Activated CD8-positive, alpha-beta memory T cell treated with anti-CD3 and anti-CD28 coated beads for 1 hour (primary cell): ENCODE data around the gene TSEN34.
"Not testable (repeated sequence)": the region's sequence is repeated elsewhere in the genome, so short reads cannot be mapped to it uniquely, and the experiment has no call there.

Source experiments
- DNase-seq, 2 donors: peaks; one replicate each; pipeline ENCODE4 v3.0.0-alpha.2; 2020; ENCODE audit warnings: low read depth in 1 of 2; ENCODE audit errors: extremely low read depth in 1 of 2

Gene TSEN34

GRCh38 chr19:54160182-54160811, 30.8 kb upstream of the TSEN34 start:
- DNase-seq = no peak

- no peak for DNase-seq
These were observed 30.3 kb upstream of the TSEN34 start for GRCh38 chr19:54160854-54161253.

DNA sequence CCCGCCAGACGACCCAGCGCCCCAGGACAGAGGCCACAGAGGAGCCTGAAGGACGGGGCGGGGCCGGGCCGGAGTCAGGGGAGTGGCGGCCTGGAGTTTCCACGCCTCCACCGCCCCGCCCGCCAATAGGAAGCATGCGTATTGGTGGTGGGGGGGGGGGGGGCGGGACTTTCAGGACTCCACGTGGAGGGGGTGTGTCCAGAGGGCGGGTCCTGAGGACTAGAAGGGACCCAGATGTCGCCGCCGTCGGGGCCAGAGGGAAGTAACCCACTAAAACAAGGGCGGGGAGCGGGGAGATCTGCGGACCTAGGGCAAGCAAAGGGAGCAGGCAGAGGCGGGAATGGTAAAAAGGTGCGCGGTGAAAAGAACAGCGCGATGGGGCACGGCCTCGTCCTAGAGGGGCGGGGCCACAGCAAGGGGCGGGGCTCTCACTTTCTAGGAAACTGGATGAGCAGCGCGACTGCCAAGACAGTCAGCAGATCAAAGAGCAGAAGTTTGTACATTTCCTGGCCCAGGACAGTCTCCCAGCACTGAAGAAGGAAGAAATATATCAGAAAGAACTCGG, 28.8 kb upstream of the TSEN34 start:
- peak; percentile 46 to 68 for DNase-seq

- no peak for DNase-seq
These were observed 28.2 kb upstream of the TSEN34 start for GRCh38 chr19:54162884-54163283.

DNA sequence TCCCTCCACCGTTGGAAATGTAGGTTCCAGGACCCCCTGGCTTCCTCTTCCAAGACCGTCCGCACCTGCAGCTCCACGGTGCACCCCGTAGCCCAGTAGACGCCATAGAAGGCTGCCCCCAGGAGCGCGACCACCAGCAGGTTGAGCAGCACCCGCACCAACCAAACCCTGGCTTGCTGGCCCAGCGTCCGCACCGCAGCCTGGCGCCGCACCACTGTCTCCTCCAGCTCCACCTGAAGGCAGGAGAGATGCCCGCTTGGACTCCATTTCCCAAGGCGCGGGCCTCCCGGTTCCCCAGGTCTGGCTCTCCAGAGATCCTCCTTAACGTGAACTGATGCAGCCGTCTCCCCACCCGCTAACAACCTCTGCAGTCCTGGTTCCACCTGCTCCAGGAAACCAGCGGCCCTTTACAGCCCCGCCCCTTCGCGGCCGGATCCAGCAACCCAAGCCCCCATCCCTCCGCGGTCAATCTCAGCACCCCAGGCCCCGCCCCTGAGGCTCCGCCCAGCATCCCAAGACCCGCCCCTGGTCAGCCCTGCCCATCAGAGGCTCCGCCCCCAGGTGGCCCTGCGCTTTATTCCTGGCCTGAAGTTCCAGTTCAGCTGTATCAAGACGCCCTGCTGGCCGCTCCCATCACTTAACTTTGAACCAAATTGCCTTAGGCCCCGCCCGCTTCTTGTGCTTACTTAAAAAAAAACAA, 26.6 kb upstream of the TSEN34 start:
- peak in 1 of 2 donors; percentile 31 for DNase-seq

DNA sequence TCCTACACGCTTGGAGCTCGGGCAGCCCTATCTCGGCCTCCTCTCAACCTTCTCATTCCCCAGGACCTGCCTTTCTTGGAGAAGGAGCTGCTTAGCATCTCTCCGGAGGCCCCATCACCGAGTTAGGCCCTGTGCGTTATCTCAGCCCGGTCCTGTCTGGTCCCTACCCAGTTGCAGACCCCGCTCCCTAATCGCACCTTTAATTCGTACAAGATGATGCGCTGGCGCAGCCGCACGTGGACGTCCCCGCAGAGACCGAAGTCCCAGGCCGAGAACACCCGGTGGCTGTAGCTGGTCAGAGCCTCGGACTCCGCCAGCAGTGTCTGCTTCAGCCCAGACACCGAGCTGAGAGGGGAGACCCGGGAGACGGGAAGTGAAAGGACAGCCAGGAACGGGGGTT, 25.9 kb upstream of the TSEN34 start:
- no peak for DNase-seq

DNA sequence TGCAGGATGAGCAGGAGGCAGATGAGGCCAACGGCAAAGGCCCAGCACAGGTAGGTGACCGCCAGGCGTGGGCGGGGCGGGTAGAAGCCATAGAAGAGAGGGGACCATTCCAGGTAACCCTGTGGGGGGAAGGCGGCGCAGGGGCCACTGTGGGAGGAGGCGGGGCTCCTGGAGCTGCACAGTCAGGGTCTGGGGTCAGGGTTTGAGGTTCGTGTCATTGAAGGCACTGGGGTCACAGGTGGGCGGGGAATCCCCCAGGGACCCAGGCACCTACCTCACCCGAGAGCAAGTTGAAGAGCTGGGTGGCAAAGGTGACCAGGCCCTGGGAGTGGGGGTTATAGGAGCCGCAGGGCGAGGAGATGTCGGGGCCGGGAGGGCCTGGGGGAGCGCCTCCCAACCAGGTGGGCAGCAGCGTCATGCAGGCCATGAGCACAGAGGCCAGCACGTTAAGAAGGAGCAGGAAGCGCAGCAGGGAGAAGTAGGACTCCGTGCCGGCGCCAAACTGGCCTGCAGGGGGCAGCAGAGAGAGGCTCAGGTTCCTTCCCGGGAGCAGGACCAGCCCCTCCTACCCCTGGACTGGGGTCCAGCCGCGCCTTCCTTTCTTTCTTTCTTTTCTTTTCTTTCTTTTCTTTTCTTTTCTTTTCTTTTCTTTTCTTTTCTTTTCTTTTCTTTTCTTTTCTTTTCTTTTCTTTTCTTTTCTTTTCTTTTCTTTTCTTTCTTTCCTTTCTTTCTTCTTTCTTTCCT, 22.8 kb upstream of the TSEN34 start:
- DNase-seq = peak; percentile 79 to 89

- no peak for DNase-seq
These were observed 21.9 kb upstream of the TSEN34 start for GRCh38 chr19:54169149-54169740.

GRCh38 chr19:54171736-54172431, 19.2 kb upstream of the TSEN34 start:
- DNase-seq = not testable (repeated sequence)

GRCh38 chr19:54172471-54173358, 18.4 kb upstream of the TSEN34 start, which contains the start of gene TMC4:
TMC4 (minus strand) TSS chr19:54173160; CDS start chr19:54173117, 43 bp downstream.
- no peak for DNase-seq

GRCh38 chr19:54173359-54173699, 17.8 kb upstream of the TSEN34 start:
- no peak for DNase-seq

GRCh38 chr19:54173951-54174834, 16.9 kb upstream of the TSEN34 start:
- DNase-seq = no peak

- DNase-seq = no peak
These were observed 12.4 kb upstream of the TSEN34 start for GRCh38 chr19:54178581-54179261.

DNA sequence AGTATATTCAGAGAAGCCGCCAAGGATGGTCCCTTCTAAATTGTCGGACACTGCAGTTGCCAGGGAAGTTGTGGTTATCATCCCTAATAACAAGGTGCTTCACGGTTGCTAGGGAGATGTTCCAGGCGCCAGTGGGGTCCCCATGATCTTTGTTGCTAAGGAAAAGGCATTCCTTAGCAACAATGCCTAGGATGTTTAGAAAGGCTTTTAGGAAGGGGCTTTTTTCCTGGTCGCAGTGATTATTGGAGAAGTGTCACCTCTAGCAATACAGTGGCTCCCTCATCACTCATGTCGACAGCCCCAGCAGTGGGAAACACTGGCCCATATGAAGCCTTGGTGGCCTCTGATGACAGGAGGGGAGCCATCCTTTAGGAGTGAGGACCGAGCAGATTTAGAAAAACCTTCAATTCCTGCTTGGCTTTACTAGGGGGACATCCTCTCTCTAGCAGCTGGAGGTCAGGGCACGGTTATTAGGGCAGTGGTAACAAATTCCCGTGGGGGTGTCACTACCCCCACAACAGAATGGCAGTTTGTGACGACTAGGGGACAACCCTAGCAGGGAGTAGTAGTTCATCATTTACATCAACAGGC, 11.8 kb upstream of the TSEN34 start:
- no peak for DNase-seq

DNA sequence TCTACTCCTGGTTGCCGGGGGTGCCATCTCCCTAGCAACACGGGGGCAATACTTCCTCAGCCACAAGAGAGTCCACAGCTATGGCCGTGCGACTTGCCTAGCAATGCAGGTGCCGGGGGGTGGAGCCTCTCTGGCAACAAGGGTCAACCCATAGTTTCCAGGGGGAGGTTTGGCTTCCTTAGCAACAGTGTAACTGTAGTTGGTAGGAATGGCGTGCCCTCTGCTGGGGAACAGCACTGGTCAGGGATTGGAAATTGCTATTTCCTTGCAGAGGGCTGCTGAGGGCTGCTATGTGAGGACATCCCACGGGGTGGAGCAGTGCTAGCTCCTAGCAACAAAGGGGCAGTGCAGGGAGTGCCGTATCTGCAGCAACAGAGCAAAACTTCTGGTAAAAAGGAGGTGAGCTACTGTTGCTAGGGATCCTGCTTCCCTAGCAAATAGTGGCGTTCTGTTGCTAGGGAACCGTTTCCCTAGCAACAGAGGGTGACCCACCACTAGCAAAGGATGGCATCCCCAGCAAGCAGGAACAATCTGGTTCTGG, 11.1 kb upstream of the TSEN34 start:
- no peak for DNase-seq

- no peak for DNase-seq
These were observed 10.4 kb upstream of the TSEN34 start for GRCh38 chr19:54180691-54181091.

DNA sequence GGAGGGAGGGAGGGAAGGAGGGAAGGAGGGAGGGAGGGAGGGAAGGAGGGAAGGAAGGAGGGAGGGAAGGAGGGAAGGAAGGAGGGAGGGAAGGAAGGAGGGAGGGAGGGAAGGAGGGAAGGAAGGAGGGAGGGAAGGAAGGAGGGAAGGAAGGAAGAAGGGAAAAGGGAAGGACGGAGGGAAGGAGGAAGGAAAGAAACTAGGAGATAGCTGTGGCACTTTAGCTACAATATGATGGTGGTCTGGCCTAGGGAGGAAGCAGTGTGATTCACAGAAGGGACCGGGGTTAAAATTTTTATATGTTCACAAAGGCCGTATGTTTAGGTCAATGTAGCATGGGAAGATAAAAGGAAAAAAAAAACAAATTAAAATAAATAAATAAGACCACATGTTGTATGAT, 9.2 kb upstream of the TSEN34 start:
- not testable (repeated sequence) for DNase-seq
